ENCODE data around the gene DGKA.

The DGKA gene

GRCh38 chr12:55925870-55926737 is 4.9 kb upstream of the DGKA start:
- H3K4me3 ChIP-seq (ENCODE audit: low read depth, low read length) = peak overlapping the region; percentile 69
- TF ChIP-seq CTCF (IDR thresholded peaks at IDR 0.05; ENCODE audit: borderline replicate concordance, insufficient read depth, low read depth, low read length) = no peak

GRCh38 chr12:55926738-55927587 is 4.0 kb upstream of the DGKA start:
- peak overlapping the region; percentile 69 for H3K4me3 ChIP-seq (ENCODE audit: low read depth, low read length)
- TF ChIP-seq CTCF (IDR thresholded peaks at IDR 0.05; ENCODE audit: borderline replicate concordance, insufficient read depth, low read depth, low read length) = peak; percentile 82

GRCh38 chr12:55927588-55928502 is 3.1 kb upstream of the DGKA start, which contains the start of gene PYM1:
PYM1 (minus strand) TSS chr12:55927894; CDS start chr12:55927761, 133 bp downstream.
- TF ChIP-seq CTCF (IDR thresholded peaks at IDR 0.05; ENCODE audit: borderline replicate concordance, insufficient read depth, low read depth, low read length) = no peak
- H3K4me3 ChIP-seq (ENCODE audit: low read depth, low read length) = peak within 1 kb of the TSS; percentile 69

- H3K4me3 ChIP-seq (ENCODE audit: low read depth, low read length) = peak overlapping the region; percentile 29
- no peak for TF ChIP-seq CTCF (IDR thresholded peaks at IDR 0.05; ENCODE audit: borderline replicate concordance, insufficient read depth, low read depth, low read length)
These were observed 1.6 kb upstream of the DGKA start for GRCh38 chr12:55929306-55929791.

- peak overlapping the region; percentile 90 for H3K4me3 ChIP-seq (ENCODE audit: low read depth, low read length)
- TF ChIP-seq CTCF (IDR thresholded peaks at IDR 0.05; ENCODE audit: borderline replicate concordance, insufficient read depth, low read depth, low read length) = no peak
These were observed 386 bp downstream of the DGKA start for GRCh38 chr12:55931317-55931779.
